ENCODE data around the gene DPY19L2.

Gene DPY19L2

DNA sequence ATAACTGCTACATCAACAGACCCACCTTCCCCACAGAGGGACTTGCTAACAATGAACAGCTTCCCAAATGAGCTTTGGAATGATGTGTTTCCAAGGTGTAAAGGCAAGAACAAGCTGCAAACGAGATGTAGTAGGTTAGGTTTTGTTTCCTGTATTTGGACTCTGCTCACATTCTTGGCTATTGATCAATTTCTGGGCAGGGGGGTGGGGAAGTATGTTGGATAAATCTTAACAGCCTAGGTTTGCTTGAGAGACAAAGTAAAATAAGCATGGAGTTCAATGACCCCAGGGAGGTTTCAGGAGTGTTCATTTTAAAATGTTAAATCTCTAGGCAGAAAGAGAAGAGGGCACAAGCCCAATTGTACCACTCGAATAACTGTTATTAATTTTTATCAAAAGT lies 146.6 kb downstream of the DPY19L2 start:
- DNase-seq = no peak
